Activated T-cell treated with anti-CD3 and anti-CD28 coated beads, Interleukin-2, amount 50 U/mL, for 4 hours (primary cell): ENCODE data around the gene MAN2B1. TPM values are rescaled to one million over a fixed set of nuclear protein-coding genes. Genes with fewer than 3 reads are reported as not detected.

ENCODE experiments used
- ATAC-seq, 2 donors: fragments of 200-7000 bp; cut with Tn5 transposase; one replicate each; pipeline ENCODE4 v1.10.0; 2021
- DNase-seq: peaks from one replicate; pipeline ENCODE4 v3.0.0-alpha.2; 2020
- H3K27me3 Mint-ChIP-seq: one replicate; pipeline ENCODE4 v1.8.0; 2021; ENCODE audit warnings: low read depth, mixed read lengths
- H3K36me3 Mint-ChIP-seq: one replicate; pipeline ENCODE4 v1.8.0; 2022; ENCODE audit warnings: mixed read lengths; ENCODE audit not compliant: insufficient read depth
- H3K4me1 Mint-ChIP-seq: one replicate; pipeline ENCODE4 v1.8.0; 2021; ENCODE audit warnings: low read depth, mixed read lengths
- H3K4me3 Mint-ChIP-seq: one replicate; pipeline ENCODE4 v1.8.0; 2021; ENCODE audit warnings: mild to moderate bottlenecking, moderate library complexity, mixed read lengths
- H3K9me3 Mint-ChIP-seq: one replicate; pipeline ENCODE4 v1.8.0; 2021; ENCODE audit warnings: mixed read lengths
- total RNA-seq, 3 donors: library from RNA; stranded (reverse); gene quantifications; one replicate each; pipeline ENCODE4 v1.2.1, GENCODE V29; 2021

The MAN2B1 gene
- total RNA-seq, 3 donors from 2014 or later: 97.3 to 131 (median 127) TPM

DNA sequence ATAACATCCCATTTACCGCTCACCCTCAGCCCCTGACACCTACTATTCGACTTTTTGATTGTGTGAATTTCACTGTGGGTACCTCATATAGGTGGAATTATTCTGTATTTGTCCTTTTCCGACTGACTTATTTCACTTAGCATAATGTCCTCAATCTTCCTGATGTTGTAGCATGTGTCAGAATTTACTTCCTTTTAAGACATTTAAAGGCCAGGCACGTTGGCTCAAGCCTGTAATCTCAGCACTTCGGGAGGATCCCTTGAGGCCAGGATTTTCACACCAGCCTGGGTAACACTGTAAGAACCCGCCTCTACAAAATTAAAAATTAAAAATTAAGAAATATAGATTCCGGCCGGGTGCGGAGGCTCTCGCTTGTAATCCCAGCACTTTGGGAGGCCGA is 68.9 kb downstream of the MAN2B1 start:
- no peak for DNase-seq
- H3K27me3 Mint-ChIP-seq: no peaks in the 10 kb centered on the region

DNA sequence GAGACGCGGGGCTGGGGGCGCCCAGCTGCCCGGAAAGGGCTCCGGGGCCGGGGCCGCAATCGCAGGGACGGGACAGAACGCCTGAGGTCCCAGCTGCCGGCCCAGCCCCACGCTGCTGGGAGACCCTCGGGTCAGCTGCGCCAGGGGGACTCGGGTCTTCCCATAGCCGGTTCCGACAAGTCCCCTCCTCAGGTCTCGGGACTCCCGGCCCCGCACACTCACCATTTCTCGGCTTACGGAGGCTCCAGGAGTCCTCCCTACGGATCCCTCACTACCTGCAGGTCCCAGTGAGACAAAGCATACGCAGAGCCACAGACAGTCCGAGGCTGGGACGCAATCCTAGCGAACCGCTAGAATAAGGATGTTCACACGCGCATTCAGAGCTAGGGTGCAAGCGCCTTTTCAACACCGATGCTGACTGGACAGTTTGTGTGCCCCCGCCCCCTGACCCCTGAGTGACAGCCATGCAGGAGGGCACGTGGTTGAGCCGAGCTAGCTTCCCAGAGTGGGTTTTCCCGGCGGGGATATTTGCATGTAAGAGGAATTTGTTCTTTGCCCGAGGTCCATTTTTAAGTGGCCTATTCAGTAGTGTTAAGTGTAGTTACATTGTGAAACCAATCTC is 69.5 kb downstream of the MAN2B1 start:
- H3K36me3 Mint-ChIP-seq: peaks cover 8% of the 10 kb centered on the region
- no peak for ATAC-seq
- no peaks in the 10 kb centered on the region for H3K9me3 Mint-ChIP-seq
- H3K27me3 Mint-ChIP-seq: no peaks in the 10 kb centered on the region
- H3K4me3 Mint-ChIP-seq: no peak overlapping the region
- no peak for DNase-seq
- no peaks in the 10 kb centered on the region for H3K4me1 Mint-ChIP-seq

More for the DNA sequence above, 68.9 kb downstream of the MAN2B1 start:
- ATAC-seq: no peak
- Mint-ChIP-seq H3K36me3 (peaks cover 8% of the 10 kb centered on the region), H3K9me3 (no peaks in the 10 kb centered on the region), H3K4me1 (no peaks in the 10 kb centered on the region), H3K4me3 (no peak overlapping the region)

Other genes starting within 250 kb of the MAN2B1 start
- gene ZNF443, start 225.7 kb downstream of the MAN2B1 start, total RNA-seq: 1 to 10 TPM; 2.2 to 2.4 (median 2.3) TPM
- 1 to 10 TPM in 1 of 3 donors, under 1 TPM in 2; 0.58 to 1.4 (median 0.87) TPM for gene ZNF709, start 181.9 kb downstream of the MAN2B1 start, total RNA-seq
- 1 to 10 TPM; 2.6 to 5.1 (median 4.9) TPM for gene ZNF564, start 115.3 kb downstream of the MAN2B1 start, total RNA-seq
- gene ZNF490, start 55.9 kb downstream of the MAN2B1 start, total RNA-seq: 1 to 10 TPM; 7.2 to 7.8 (median 7.5) TPM
- 10 to 100 TPM; 13.3 to 19.5 (median 13.8) TPM for gene ZNF791, start 55.8 kb downstream of the MAN2B1 start, total RNA-seq
- 10 to 100 TPM; 27.8 to 29.6 (median 28.3) TPM for gene WDR83, start 65 bp upstream of the MAN2B1 start, total RNA-seq
- gene DHPS, start 15.1 kb upstream of the MAN2B1 start, total RNA-seq: 100 to 1,000 TPM; 129 to 137 (median 132) TPM
- gene GNG14, start 21.3 kb upstream of the MAN2B1 start, total RNA-seq: not detected
- gene FBXW9, start 29.9 kb upstream of the MAN2B1 start, total RNA-seq: 1 to 10 TPM; 7.9 to 9.9 (median 9.4) TPM
- 100 to 1,000 TPM; 223 to 236 (median 232) TPM for gene TNPO2, start 57.2 kb upstream of the MAN2B1 start, total RNA-seq
- gene TRIR, start 67.9 kb upstream of the MAN2B1 start, total RNA-seq: 100 to 1,000 TPM; 223 to 251 (median 235) TPM
- 10 to 100 TPM; 92.8 to 95.1 (median 93.8) TPM for gene GET3, start 70.8 kb upstream of the MAN2B1 start, total RNA-seq
- gene BEST2, start 85.0 kb upstream of the MAN2B1 start, total RNA-seq: not detected
- gene HOOK2, start 108.8 kb upstream of the MAN2B1 start, total RNA-seq: 1 to 10 TPM; 5.9 to 8.4 (median 6.0) TPM
- gene JUNB, start 124.7 kb upstream of the MAN2B1 start, total RNA-seq: 100 to 1,000 TPM; 261 to 295 (median 287) TPM
- 100 to 1,000 TPM; 185 to 224 (median 211) TPM for gene PRDX2, start 135.1 kb upstream of the MAN2B1 start, total RNA-seq
- 10 to 100 TPM; 10.3 to 18.8 (median 12.6) TPM for gene THSD8, start 135.3 kb upstream of the MAN2B1 start, total RNA-seq
- 10 to 100 TPM; 32.3 to 42.7 (median 39.1) TPM for gene RNASEH2A, start 139.8 kb upstream of the MAN2B1 start, total RNA-seq
- not detected for gene RTBDN, start 167.8 kb upstream of the MAN2B1 start, total RNA-seq
- 1 to 10 TPM in 1 of 3 donors, under 1 TPM in 2; 0.37 to 1.0 (median 0.38) TPM for gene MAST1, start 171.8 kb upstream of the MAN2B1 start, total RNA-seq
- gene DNASE2, start 214.7 kb upstream of the MAN2B1 start, total RNA-seq: 10 to 100 TPM; 14.3 to 19.5 (median 15.9) TPM
- gene KLF1, start 220.5 kb upstream of the MAN2B1 start, total RNA-seq: under 1 TPM; 0.55 to 0.92 (median 0.68) TPM
- 10 to 100 TPM; 60.1 to 85.8 (median 72.8) TPM for gene GCDH, start 224.4 kb upstream of the MAN2B1 start, total RNA-seq